SU-DHL-6 (cell line): ENCODE results near the gene ARG2.

Source experiments
- CTCF ChIP-seq: fragments of 200-600 bp; sonication (generic); IDR thresholded peaks from one replicate; pipeline ENCODE4 v1.5.1; 2017; ENCODE audit warnings: antibody characterized with exemption, mild to moderate bottlenecking, low read length, moderate library complexity; ENCODE audit not compliant: insufficient read depth, poor library complexity, severe bottlenecking
- EZH2phosphoT487 ChIP-seq: fragments of 200-600 bp; sonication (generic), shearing (Covaris generic); conservative IDR thresholded peaks from 2 replicates; pipeline ENCODE4 v1.6.1; 2018; ENCODE audit warnings: mild to moderate bottlenecking, antibody characterized with exemption, low read length, moderate library complexity, mixed read lengths

- TF ChIP-seq CTCF (no peak), EZH2phosphoT487 (no peak)
These were observed 31.0 kb downstream of the ARG2 start for GRCh38 chr14:67650694-67651093.
